Fibroblast of the aortic adventitia (primary cell): ENCODE data around the gene CKS1B. TPM values are rescaled to one million over a fixed set of nuclear protein-coding genes. Genes with fewer than 3 reads are reported as not detected.
A peak's percentile ranks its signal among the peaks of the same experiment; 100 is the strongest.

ENCODE experiments used
- DNase-seq: peaks from one replicate; pipeline ENCODE4 v3.0.0-alpha.2; 2010; ENCODE audit warnings: low read depth
- H3K4me3 ChIP-seq: 2 replicates; pipeline ENCODE4 v1.5.1; 2011; ENCODE audit warnings: low read depth, mild to moderate bottlenecking, control low read depth, low read length, moderate library complexity
- total RNA-seq: library from RNA; depleted of rRNA; stranded (reverse); fragments of >200 nt; gene quantifications from 2 replicates; pipeline ENCODE4 v1.2.3, GENCODE V29; 2012; ENCODE audit warnings: low replicate concordance
- TF ChIP-seq, protein P1 (sequence below): IDR thresholded peaks from 2 replicates; pipeline ENCODE4 v1.5.1; 2011; ENCODE audit warnings: mild to moderate bottlenecking, low read length, control low read depth, inconsistent platforms; ENCODE audit not compliant: insufficient read depth

Gene CKS1B
- total RNA-seq, 1 donor: 80.7 TPM

DNA sequence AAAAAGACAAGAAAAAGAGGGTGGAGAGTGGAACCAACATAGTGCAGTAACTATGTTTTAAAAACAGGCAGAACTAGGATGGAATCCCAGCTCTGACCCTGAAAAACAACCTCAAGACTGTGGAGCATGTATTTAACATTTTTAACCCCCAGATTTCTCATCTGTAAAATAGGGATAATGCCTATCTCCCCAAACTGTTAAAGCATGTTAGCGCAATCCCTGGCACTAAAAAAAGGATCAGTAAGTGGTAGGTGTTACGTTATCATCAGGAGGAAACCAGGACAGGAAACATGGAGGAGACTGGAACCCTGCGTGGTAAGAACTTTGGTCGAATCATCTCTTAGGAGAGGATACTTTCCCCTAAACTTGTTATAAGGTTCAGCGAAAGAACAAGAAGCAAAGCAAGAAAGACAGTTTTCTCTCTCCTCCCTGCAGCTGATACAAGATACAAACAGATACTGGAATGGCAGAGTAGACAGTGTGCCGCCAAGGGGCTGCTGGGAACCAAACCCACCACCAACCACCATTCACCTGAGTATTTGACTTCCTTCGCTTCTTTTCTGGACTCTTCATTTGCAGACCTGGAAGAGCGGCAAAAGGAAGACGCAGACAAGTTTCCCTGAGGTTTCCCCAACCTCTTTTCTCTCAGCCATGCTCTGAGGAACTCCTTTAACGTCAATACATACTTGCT lies 13.9 kb upstream of the CKS1B start:
- TF ChIP-seq, protein P1, sequence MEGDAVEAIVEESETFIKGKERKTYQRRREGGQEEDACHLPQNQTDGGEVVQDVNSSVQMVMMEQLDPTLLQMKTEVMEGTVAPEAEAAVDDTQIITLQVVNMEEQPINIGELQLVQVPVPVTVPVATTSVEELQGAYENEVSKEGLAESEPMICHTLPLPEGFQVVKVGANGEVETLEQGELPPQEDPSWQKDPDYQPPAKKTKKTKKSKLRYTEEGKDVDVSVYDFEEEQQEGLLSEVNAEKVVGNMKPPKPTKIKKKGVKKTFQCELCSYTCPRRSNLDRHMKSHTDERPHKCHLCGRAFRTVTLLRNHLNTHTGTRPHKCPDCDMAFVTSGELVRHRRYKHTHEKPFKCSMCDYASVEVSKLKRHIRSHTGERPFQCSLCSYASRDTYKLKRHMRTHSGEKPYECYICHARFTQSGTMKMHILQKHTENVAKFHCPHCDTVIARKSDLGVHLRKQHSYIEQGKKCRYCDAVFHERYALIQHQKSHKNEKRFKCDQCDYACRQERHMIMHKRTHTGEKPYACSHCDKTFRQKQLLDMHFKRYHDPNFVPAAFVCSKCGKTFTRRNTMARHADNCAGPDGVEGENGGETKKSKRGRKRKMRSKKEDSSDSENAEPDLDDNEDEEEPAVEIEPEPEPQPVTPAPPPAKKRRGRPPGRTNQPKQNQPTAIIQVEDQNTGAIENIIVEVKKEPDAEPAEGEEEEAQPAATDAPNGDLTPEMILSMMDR: no peak
- DNase-seq: no peak

DNA sequence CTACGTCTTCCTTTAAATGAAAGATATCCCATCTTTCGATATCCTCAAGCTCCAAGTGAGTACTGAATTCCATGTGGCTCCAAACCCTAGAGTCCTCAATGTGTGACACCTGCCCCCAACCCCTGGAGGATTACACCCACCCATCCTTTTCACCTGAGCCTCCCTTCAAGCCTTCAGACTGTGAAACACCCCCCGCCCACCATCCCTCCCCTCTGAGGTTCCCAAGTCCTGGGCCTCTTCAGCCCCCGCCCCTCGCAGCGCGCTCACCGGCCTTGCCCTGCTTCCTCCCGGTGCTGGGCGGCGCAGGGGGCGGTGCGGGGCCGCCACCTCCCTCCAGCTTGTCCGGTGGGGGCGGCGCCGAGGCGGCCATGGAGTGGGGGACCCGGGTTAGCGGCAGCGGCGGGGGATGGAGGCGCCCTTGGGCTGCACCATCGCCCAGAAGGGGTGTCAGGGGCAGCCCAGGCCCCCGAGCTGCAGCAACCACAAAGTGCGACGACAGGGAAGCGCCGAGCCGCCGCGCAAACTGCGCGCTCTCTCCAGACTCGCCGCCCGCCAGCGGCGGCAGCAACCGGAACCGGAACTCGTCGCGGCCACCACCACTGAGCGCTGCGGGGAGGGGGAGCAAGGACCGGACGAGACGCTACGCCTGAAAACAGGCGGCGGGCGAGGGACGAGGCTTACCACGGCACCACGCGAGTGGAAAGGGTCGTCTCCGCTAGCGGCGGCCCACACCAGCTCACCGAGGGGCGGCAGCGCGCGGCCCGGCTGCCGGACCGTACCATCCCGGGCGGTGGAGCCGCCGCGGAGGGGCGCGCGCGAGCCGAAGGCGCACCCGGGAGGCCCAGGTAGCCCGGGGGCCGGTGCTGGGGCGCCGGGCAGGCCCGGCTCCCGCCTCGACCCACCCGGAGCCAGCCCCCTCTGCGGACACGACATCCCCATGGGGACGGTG lies 13.0 kb upstream of the CKS1B start, which contains the start of gene PYGO2:
PYGO2 (minus strand) TSS at position 576 of the 949 bp plus-strand sequence; CDS start at position 370, 206 bp downstream.
- peak; percentile 66 for DNase-seq
- TF ChIP-seq, protein P1: peak; percentile 21
- peak within 1 kb of the TSS; percentile 78 for H3K4me3 ChIP-seq

More for the DNA sequence above, 13.9 kb upstream of the CKS1B start:
- H3K4me3 ChIP-seq: peak overlapping the region; percentile 78

DNA sequence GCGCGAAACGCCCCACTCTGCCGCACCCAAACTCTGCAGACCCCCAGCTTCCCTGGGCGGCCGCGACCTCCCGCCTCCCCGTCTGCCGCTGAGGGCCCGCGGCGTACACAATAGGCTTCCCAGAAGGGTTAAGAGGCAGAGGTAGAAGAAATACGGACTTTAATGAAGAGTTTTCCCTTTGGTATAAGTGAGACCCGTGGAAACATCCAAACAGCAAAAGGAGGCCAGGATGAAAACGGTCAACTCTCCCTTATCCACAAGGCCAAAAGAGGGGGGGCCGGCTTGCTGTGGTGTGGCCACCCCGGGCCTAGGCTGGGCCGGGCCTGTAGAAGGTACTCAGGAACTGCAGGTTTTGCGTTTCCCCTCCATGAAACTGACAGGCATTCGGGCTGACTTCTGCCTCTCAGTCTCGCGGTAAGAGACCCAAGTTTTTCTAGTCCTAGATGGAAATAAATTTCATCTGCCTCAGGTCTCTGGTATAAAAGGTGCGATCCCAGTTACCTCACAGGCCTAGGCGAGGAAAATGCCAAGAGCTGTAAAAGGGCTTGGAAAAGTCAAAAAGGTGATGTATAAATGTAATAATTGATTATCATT lies 12.2 kb upstream of the CKS1B start:
- H3K4me3 ChIP-seq: peak overlapping the region; percentile 78
- DNase-seq: peak; percentile 22
- TF ChIP-seq, protein P1: no peak

DNA sequence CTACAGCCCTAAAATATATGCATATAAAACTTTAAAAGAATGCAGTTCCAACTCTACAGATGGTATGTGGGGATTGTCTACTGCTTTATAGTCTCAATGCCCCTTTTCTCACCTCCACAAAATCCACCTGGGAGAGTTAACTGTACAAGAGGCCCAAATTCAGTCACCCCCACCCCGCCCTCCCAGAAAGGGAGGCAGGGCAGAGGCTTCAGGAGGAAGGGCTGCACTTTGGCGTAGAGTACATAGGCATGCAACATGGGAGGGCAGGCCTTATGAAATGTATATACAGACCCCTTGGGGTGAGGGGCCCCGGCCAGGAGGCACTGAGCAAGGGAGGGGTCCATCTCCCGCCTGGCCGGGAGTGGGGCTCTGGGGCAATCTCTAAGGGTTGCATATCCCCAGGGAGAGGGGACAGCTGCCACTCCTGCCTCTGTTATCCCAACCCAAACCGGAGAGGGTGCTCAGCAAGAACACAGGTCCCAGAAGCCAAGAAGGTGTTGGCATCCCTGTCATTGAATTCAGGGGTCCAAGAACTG lies 11.6 kb upstream of the CKS1B start:
- DNase-seq: no peak
- TF ChIP-seq, protein P1: no peak
- no peak overlapping the region for H3K4me3 ChIP-seq

DNA sequence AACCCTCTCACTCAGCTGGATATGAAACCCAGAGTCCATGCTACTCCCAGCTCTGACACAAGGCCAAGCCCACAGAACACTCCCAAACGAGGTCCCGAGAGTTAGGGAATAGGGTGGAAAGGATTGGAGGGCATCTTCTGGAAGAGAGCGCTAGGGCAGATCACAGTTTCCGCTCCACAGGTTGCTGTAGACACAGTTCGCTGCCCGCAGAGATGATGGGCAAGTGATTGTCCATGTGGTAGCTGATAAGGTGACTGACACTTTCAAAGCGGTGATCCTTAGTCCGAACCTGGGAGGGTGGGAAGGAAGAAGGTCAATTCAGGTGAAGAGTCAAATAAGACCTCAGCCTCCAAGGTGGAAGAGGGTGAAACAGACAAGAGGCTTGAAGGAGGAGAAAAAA lies 10.8 kb upstream of the CKS1B start:
- no peak for DNase-seq
- H3K4me3 ChIP-seq: no peak overlapping the region
- TF ChIP-seq, protein P1: no peak

DNA sequence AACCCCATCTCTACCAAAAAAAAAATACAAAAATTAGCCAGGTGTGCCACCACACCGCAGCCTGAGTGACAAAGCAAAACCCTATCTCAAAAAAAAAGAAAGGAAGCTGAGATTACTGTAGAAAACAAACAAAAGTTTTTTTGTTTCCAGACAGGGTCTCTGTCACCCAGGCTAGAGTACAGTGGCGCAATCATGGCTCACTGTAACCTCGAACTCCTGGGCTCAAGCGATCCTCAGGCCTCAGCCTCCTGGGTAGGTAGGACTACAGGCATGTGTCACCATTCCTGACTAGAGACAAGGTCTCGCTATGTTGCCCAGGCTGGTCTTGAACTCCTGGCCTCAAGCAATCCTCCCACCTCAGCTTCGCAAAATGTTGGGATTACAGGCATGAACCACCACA lies 10.1 kb upstream of the CKS1B start:
- TF ChIP-seq, protein P1: no peak
- DNase-seq: no peak

More for the DNA sequence above, 10.1 kb upstream of the CKS1B start:
- no peak overlapping the region for H3K4me3 ChIP-seq
